ENCODE results near the gene RNF141. TPM values are rescaled to one million over a fixed set of nuclear protein-coding genes. Genes with fewer than 3 reads are reported as not detected.

RNF141 gene
- total RNA-seq, 6 donors from 2014 or later: 13.2 to 74.6 (median 43.1) TPM

- peak overlapping the region; percentile 61 to 76 (median 71) for H3K27ac ChIP-seq
- no peak overlapping the region for H3K4me3 ChIP-seq
- 92 to 97% methylated on average over 6 of the region's 6 CpGs for WGBS, 2 donors
- DNase-seq: no peak
- ATAC-seq (ENCODE audit: low FRiP score in 2 of 2): no peak
- H3K36me3 ChIP-seq: peaks cover 7 to 50% (median 27%) of the 10 kb centered on the region in 4 donors
- H3K27me3 ChIP-seq: no peaks in the 10 kb centered on the region
- H3K4me1 ChIP-seq: peaks cover 3 to 8% (median 5%) of the 10 kb centered on the region in 4 donors
- TF ChIP-seq EP300 (IDR thresholded peaks at IDR 0.05) (no peak), POLR2A (IDR thresholded peaks at IDR 0.05) (no peak), POLR2AphosphoS5 (IDR thresholded peaks at IDR 0.05) (no peak), CTCF (IDR thresholded peaks at IDR 0.05) (no peak)
- H3K9me3 ChIP-seq: no peaks in the 10 kb centered on the region
These were observed 38.8 kb downstream of the RNF141 start for GRCh38 chr11:10502065-10502680.

DNA sequence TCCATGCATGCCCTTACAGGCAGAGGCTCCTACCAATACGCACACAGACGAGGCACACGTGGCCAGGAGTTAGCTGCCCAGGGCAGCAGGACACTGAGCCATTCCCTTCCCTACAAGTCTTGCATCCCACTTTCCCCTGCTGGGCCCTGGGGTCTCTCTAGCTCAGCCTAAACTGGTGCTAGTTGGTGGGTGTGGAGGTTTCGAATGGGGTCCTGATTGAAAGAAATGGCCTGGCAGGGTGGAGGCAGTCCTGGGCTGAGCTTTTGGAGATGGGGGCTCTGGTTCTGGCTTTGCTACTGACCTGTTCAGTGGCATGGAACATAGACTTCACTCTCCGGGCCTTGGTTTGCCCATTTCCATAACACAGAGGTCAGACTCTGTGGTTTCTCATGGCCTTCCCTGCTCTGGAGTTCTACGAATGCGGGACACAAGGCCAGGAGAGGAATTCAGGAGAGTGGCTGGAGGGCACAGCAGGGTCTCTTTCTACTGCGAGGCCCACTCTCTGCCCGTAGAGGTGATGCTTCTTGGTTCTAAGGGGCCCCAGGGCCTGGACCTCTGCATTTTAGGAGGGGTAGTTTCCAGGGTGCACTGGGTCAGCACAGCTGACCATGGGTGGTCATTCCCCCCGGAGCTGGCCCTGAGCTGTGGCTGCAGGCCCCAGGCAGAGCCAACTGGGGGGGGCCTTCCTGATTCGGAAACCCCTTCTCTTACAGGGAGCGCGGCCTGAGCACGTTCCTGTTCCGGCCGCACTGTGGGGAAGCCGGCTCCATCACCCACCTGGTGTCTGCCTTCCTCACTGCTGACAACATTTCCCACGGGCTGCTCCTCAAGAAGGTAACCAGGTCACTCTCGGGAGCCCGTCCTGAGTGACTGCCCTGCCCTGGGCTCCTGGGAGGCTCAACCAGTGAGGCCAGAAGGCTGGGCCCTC is 40.0 kb downstream of the RNF141 start:
- no peak overlapping the region for H3K4me3 ChIP-seq
- ATAC-seq (ENCODE audit: low FRiP score in 2 of 2): no peak
- peak overlapping the region in 2 of 4 donors; percentile 8 to 21 for H3K27ac ChIP-seq
- no peak for DNase-seq
- no peaks in the 10 kb centered on the region for H3K27me3 ChIP-seq
- WGBS, 2 donors: 90 to 92% methylated on average over 11 to 20 of the region's 20 CpGs
- H3K36me3 ChIP-seq: peaks cover 7 to 58% (median 32%) of the 10 kb centered on the region in 4 donors
- TF ChIP-seq POLR2AphosphoS5 (IDR thresholded peaks at IDR 0.05) (no peak), EP300 (IDR thresholded peaks at IDR 0.05) (no peak), CTCF (IDR thresholded peaks at IDR 0.05) (no peak), POLR2A (IDR thresholded peaks at IDR 0.05) (no peak)
- no peaks in the 10 kb centered on the region for H3K9me3 ChIP-seq
- peaks cover 3 to 8% (median 5%) of the 10 kb centered on the region in 4 donors for H3K4me1 ChIP-seq

- H3K27ac ChIP-seq: no peak overlapping the region
These were observed 40.9 kb downstream of the RNF141 start for GRCh38 chr11:10499874-10500601.

DNA sequence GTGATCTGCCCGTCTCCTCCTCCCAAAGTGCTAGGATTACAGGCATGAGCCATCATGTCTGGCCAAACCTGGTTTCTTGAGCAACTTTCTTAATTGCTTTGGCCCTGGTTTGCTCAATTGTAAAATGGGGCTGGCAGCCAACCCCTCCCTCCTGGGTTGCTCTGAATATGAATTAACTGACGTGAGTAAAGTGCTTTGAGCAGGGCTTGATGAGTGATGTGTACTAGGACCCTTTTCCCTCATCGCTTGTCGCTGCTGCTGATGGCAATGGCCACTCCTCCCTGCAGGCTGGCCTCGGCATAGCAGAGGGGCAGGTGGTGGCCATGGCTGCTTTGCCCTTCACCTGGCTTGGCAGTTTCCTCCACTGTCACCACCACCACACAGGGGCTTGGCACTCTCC is 41.5 kb downstream of the RNF141 start:
- no peaks in the 10 kb centered on the region for H3K9me3 ChIP-seq
- H3K36me3 ChIP-seq: peaks cover 7 to 63% (median 42%) of the 10 kb centered on the region in 4 donors
- WGBS, 2 donors: 82 to 90% methylated on average over 5 of the region's 5 CpGs
- H3K27me3 ChIP-seq: no peaks in the 10 kb centered on the region
- no peak overlapping the region for H3K27ac ChIP-seq
- DNase-seq: no peak
- H3K4me3 ChIP-seq: no peak overlapping the region
- TF ChIP-seq EP300 (IDR thresholded peaks at IDR 0.05): no peak
- no peak for TF ChIP-seq POLR2A (IDR thresholded peaks at IDR 0.05)
- TF ChIP-seq CTCF (IDR thresholded peaks at IDR 0.05): no peak
- TF ChIP-seq POLR2AphosphoS5 (IDR thresholded peaks at IDR 0.05): no peak
- no peak for ATAC-seq (ENCODE audit: low FRiP score in 2 of 2)
- H3K4me1 ChIP-seq: peaks cover 0 to 3% (median 1%) of the 10 kb centered on the region in 4 donors

More at GRCh38 chr11:10499874-10500601, 40.9 kb downstream of the RNF141 start:
- peaks cover 7 to 64% (median 38%) of the 10 kb centered on the region in 4 donors for H3K36me3 ChIP-seq
- WGBS, 2 donors: 80 to 94% methylated on average over 13 to 14 of the region's 15 CpGs
- no peak for TF ChIP-seq EP300 (IDR thresholded peaks at IDR 0.05)
- TF ChIP-seq POLR2A (IDR thresholded peaks at IDR 0.05): no peak
- H3K4me1 ChIP-seq: peaks cover 0 to 5% (median 4%) of the 10 kb centered on the region in 4 donors
- ATAC-seq (ENCODE audit: low FRiP score in 2 of 2): no peak
- H3K4me3 ChIP-seq: no peak overlapping the region
- H3K27me3 ChIP-seq: no peaks in the 10 kb centered on the region
- DNase-seq: no peak
- no peaks in the 10 kb centered on the region for H3K9me3 ChIP-seq

All from upper lobe of left lung (tissue), 6 donors.